HG03280 (cell line): Measurements from ENCODE around the gene SCGB1D4.
"Not testable (repeated sequence)": the region's sequence is repeated elsewhere in the genome, so short reads cannot be mapped to it uniquely, and the experiment has no call there.

ENCODE experiments used
- ATAC-seq: cut with Tn5 transposase; IDR thresholded peaks from one replicate; pipeline ENCODE4 v1.9.1; 2021; ENCODE audit warnings: mild to moderate bottlenecking, moderate library complexity; ENCODE audit not compliant: unreplicated experiment

Gene SCGB1D4

GRCh38 chr11:62298975-62299374 is at the start of gene SCGB1D4:
SCGB1D4 (minus strand) TSS chr11:62299075; CDS start chr11:62299010, 65 bp downstream.
- no peak for ATAC-seq

GRCh38 chr11:62345861-62346260 is 47.0 kb upstream of the SCGB1D4 start:
- no peak for ATAC-seq

- no peak for ATAC-seq
These were observed 45.3 kb upstream of the SCGB1D4 start for GRCh38 chr11:62344210-62344609.

- not testable (repeated sequence) for ATAC-seq
These were observed 44.8 kb upstream of the SCGB1D4 start for GRCh38 chr11:62343646-62344190.

GRCh38 chr11:62341588-62341987 is 42.7 kb upstream of the SCGB1D4 start:
- no peak for ATAC-seq

- no peak for ATAC-seq
These were observed 41.5 kb upstream of the SCGB1D4 start for GRCh38 chr11:62340269-62340901.

- no peak for ATAC-seq
These were observed 39.3 kb upstream of the SCGB1D4 start for GRCh38 chr11:62338218-62338617.

GRCh38 chr11:62337303-62338181 is 38.7 kb upstream of the SCGB1D4 start, which contains the start of gene ASRGL1:
ASRGL1 (plus strand) TSS chr11:62337448; CDS start chr11:62337978, 530 bp downstream.
- no peak for ATAC-seq

- ATAC-seq = not testable (repeated sequence)
These were observed 38.1 kb upstream of the SCGB1D4 start for GRCh38 chr11:62336949-62337302.

GRCh38 chr11:62333768-62334167 is 34.9 kb upstream of the SCGB1D4 start:
- ATAC-seq = no peak

- ATAC-seq = not testable (repeated sequence)
These were observed 32.4 kb upstream of the SCGB1D4 start for GRCh38 chr11:62331264-62331663.

GRCh38 chr11:62327541-62327940 is 28.7 kb upstream of the SCGB1D4 start:
- not testable (repeated sequence) for ATAC-seq

- ATAC-seq = not testable (repeated sequence)
These were observed 27.8 kb upstream of the SCGB1D4 start for GRCh38 chr11:62326719-62327118.

GRCh38 chr11:62325781-62326180 is 26.9 kb upstream of the SCGB1D4 start:
- ATAC-seq = not testable (repeated sequence)

- ATAC-seq = no peak
These were observed 26.1 kb upstream of the SCGB1D4 start for GRCh38 chr11:62324731-62325556.

- no peak for ATAC-seq
These were observed 23.6 kb upstream of the SCGB1D4 start for GRCh38 chr11:62322524-62322923.

- no peak for ATAC-seq
These were observed 16.6 kb upstream of the SCGB1D4 start for GRCh38 chr11:62315431-62315830.

- no peak for ATAC-seq
These were observed 11.1 kb upstream of the SCGB1D4 start for GRCh38 chr11:62309991-62310390.

GRCh38 chr11:62307950-62308349 is 9.1 kb upstream of the SCGB1D4 start:
- ATAC-seq = no peak

GRCh38 chr11:62306227-62306626 is 7.4 kb upstream of the SCGB1D4 start:
- ATAC-seq = no peak

GRCh38 chr11:62295504-62295903 is 3.4 kb downstream of the SCGB1D4 start:
- ATAC-seq = no peak
